NOMO-1 treated with dmso at 0.1 percent for 144 hours (cell line): ENCODE measurements around the gene TPM3.
A peak's percentile ranks its signal among the peaks of the same experiment; 100 is the strongest.
"Not testable (repeated sequence)": the region's sequence is repeated elsewhere in the genome, so short reads cannot be mapped to it uniquely, and the experiment has no call there.

Source experiments
- DNase-seq: peaks from one replicate; lab custom pipeline; 2025; ENCODE audit not compliant: unreplicated experiment; lab: John Stamatoyannopoulos, UW

Gene TPM3

GRCh38 chr1:154170547-154171222 lies 21.2 kb downstream of the TPM3 start:
- DNase-seq = no peak

DNA sequence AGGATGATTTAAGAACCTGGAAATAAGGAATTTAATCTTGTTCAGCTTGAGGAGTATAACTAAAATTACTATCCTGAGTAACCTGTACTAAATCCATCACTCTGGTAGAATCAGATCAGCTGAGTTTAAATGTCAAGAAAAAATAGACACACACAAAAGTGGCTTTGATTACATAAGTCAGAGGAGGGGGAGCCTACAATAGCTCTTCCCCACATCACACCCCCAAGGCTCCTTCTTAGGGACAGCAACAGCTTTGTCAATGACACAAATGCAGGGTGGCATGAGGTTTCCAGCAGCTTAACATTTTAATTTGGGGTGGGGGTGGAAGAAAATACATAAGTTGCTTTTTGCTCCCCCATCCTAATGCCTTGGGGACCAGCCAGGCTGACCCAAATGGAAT lies 24.4 kb downstream of the TPM3 start:
- DNase-seq = no peak

- no peak for DNase-seq
Measured at GRCh38 chr1:154166207-154166606, 25.7 kb downstream of the TPM3 start.

DNA sequence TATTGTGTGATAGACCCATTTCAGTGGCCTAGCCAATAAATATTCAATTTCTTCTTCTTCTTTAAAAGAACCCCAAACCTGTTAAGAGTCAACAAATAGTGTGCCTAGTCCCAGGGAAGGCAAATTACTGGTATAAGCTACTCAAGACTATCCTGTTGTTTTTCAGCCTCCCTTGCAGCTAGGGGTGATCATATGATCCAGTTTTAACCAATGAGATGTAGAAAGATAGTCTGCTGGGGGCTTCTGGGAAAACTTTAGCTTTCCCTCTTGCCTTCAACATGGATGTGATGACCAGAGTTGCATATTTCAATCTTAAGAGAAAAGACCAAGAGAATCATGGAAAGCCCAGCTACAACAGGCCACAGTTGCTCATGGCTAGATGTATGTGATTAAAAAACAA lies 32.3 kb downstream of the TPM3 start:
- DNase-seq = no peak

DNA sequence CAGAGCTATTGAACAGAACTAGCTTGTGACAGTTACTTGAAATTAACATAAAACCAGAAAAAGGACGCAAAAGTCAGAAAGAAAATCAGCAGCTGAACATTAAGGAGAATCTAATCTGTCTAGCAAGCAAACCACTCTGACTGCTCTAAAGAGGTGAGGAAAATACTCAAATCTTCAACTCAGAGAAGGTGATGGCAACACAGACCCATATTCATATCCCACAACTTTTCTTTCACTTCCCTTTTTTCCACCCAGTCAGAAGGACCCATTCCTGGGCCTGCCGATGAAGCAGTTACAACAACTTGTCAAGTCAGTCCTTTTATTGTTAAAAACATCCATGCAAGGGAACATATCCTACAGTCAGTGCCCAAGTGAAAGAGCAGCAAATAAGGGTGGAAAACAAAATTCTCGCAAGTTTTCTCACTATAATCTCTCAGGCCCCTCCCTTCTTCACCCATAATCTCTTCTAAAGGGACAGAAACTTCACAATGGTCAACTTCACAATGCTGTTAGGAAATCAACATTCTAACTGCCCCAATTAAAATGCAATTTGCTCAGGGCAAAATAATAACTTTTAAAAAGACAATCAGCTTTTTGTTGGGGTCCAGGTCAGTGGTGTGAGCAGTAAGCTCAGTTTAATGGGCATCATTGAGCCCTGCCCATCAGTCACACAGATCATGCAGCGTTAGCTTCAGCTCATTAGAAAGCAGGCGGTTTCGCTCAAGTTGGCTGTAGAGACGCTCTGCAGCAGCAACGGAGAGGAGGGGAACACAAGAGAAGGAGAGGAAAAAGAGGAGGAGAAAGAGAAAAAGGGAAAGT lies 33.4 kb downstream of the TPM3 start:
- peak; percentile 84 for DNase-seq

DNA sequence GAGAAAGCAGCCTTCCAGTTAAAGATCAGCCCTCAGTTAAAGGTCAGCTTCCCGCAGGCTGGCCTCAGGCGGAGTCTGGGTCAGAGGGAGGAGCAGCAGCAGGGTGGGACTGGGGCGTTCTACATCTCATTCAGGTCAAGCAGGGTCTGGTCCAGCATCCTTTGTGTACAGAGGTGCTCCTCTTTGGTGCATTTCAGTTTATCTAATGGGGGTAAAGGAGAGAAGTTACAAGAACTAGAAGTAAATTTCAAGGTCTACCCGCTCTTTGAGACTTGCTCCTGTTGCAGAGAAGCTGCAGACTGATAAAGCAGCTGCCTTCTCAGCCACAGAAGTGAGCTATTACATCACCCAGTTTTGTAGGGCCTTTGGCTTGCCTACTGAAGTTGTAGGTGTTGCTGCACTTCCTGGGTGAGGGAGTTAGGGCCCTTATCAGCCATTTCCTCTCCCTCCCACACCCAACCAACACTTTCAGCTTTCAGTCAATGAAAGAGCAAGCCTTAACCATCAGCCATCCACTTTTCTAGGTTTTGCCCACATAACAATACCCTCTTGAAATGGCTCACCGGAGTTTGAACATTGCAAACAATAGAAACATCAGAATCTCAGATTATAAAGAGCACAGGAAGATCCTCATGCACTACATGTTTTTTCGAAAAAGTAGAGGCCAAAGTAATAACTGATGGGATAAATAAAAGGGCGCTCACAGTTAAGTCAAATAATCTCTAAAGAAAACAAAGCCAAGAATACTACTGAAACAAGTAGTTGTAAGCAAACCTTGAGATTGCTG lies 34.2 kb downstream of the TPM3 start:
- no peak for DNase-seq

- no peak for DNase-seq
Measured at GRCh38 chr1:154155251-154155650, 36.6 kb downstream of the TPM3 start.

GRCh38 chr1:154154534-154155191 lies 37.2 kb downstream of the TPM3 start, which contains the start of gene NUP210L:
TSS of gene NUP210L (minus strand) at chr1:154155073.
- DNase-seq = no peak

DNA sequence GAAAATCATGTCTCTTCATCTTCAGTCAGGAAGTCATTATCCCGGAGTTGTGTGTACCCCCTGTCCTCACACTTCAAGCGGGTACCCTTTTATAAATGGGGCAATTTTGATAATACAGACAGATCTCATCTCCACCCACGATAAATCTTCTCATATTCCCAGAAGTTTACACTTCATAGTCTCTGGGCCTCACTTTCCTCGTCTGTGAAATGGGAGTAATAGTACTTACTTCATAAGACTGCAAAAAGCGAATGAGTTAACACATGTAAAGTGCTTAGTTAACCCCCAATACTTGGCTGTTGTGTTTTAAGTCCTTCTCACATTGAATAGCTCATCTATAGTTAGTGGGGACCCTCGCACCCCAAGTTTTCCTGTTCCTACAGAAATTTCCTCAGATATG lies 37.8 kb downstream of the TPM3 start:
- DNase-seq = no peak

DNA sequence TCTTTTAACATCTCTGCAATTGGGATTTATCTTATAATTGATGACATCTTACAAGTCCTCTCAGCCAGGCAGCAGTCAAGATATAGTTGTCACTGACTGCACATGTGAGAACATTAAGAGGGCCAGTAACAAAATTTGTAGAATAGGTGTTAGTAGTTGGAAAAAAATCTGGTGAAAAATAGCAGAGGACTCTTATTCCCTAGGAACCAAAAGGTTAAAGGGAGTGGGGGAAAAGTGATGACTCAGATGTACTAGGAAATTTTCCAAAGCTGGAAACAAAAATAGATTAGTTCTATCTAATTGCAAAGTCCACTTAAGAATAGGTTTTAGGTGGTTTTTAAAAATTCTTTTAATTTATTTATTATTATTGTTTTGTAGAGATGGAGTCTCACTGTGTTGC lies 40.6 kb downstream of the TPM3 start:
- DNase-seq = no peak

- DNase-seq = peak; percentile 5
Measured at GRCh38 chr1:154148807-154149206, 43.1 kb downstream of the TPM3 start.

GRCh38 chr1:154147505-154147904 lies 44.4 kb downstream of the TPM3 start:
- DNase-seq = not testable (repeated sequence)

GRCh38 chr1:154145986-154146385 lies 45.9 kb downstream of the TPM3 start:
- no peak for DNase-seq

GRCh38 chr1:154142358-154142757 lies 49.5 kb downstream of the TPM3 start:
- no peak for DNase-seq

GRCh38 chr1:154141240-154141639 lies 50.7 kb downstream of the TPM3 start:
- no peak for DNase-seq

DNA sequence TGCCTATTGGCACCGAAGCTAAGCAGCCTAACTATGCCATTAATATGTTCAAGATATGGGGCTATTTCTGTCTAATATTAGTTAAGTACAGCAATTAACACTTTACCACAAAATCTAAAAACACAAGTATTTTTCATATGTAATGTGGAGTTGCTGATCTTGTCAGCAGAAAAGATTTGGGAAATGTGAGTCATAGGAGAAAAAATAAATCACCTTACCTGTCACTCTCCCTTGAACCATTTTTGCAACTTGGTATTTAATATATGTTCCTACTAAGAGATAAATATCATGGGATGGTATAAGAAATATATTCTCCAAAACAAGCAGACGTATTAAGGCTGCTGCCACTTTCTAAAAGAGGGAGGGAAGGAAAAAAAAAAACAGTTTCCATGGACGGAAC lies 54.0 kb downstream of the TPM3 start:
- no peak for DNase-seq

- no peak for DNase-seq
Measured at GRCh38 chr1:154133256-154133655, 58.6 kb downstream of the TPM3 start.

DNA sequence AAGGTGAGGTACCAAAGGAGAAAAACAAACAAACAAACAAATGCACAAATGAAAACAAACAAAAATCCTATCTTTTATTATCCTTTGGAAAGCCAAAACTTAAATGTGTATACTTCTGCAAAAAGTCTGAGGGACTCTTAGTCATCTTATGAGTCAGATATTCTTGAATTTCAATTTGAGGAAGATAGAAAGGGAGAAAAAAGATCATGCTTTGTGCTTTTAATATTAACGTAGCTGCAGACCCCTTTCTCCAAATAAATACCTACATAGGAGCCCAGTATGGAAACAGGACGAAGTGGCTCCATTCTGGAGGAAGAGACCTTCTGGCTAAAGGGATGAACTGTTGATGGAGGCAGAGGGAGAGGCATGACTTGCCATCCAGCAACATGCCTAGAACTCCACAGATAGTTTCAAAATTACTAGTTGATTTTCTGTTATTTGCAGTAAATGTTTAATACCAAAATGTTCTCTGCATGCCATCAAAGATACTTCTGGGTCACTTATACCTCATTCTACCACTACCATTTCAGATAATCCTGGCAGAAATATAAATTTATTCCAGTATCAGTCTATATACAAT lies 62.4 kb downstream of the TPM3 start:
- DNase-seq = peak; percentile 39

DNA sequence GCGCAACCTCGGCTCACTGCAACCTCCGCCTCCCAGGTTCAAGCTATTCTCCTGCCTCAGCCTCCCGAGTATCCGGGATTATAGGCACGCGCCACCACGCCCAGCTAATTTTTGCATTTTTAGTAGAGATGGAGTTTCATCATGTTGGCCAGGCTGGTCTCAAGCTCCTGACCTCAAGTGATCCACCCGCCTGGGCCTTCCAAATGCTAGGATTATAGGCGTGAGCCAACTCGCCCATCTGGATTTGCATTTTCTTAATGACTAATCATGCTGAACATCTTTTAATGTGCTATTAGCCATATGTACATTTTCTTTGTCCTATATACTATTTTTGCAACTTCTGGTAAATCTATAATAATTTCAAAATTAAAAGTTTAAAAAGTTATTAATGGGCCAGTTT lies 68.7 kb downstream of the TPM3 start:
- DNase-seq = not testable (repeated sequence)

DNA sequence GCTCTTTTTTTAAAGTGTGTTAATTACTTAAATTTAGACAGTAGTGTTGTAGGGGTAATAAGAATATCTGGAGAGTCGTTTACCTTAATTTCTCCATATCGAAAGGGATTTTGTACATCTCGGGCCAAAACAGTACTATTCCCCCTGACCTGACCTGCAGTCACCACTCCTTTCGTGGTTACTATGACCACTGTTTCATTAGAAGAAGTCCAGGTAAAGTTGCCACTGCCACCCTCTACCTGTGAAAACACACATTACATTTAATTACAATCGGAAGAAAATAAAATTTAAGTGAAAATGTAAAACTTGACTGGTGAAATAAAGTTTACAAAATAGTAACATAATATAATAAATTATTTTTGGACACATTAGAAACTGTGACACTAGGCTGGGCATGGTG lies 74.3 kb downstream of the TPM3 start:
- no peak for DNase-seq

- no peak for DNase-seq
Measured at GRCh38 chr1:154115180-154115579, 76.7 kb downstream of the TPM3 start.
